ENCODE measurements around the gene UBL4B. TPM values are rescaled to one million over a fixed set of nuclear protein-coding genes. Genes with fewer than 3 reads are reported as not detected.

UBL4B gene
- total RNA-seq, 1 experiment from 2014 or later: not detected

- POLR2A ChIA-PET: no interaction called here
- no peaks in the 10 kb centered on the region for H3K36me3 Mint-ChIP-seq (ENCODE audit: insufficient read depth, unreplicated experiment)
- no peak for DNase-seq (ENCODE audit: unreplicated experiment)
- TF ChIP-seq CTCF (IDR thresholded peaks at IDR 0.05; ENCODE audit: unreplicated experiment): no peak
- no peaks in the 10 kb centered on the region for H3K9me3 Mint-ChIP-seq (ENCODE audit: unreplicated experiment)
- peaks cover 40% of the 10 kb centered on the region for H3K27me3 Mint-ChIP-seq (ENCODE audit: insufficient read depth, unreplicated experiment)
- no peaks in the 10 kb centered on the region for H3K4me1 Mint-ChIP-seq (ENCODE audit: insufficient read depth, unreplicated experiment)
- no peak overlapping the region for H3K4me3 Mint-ChIP-seq (ENCODE audit: unreplicated experiment)
- intact Hi-C loops (cut with micrococcal nuclease): no loop called here
- H3K27ac Mint-ChIP-seq (ENCODE audit: low read depth, unreplicated experiment): no peak overlapping the region
- CTCF ChIA-PET: interaction anchor here (1.3 to 6.4 kb wide), 7 partner anchors 8 to 406 kb away, joined by 5 to 167 read pairs (median 8); no protein-coding TSS in a partner anchor
- no TSS peak for BruUV-seq (replicated peaks)
Observed at GRCh38 chr1:110089561-110090275, 22.5 kb upstream of the UBL4B start.

- intact Hi-C loops (cut with micrococcal nuclease): no loop called here
- Mint-ChIP-seq H3K4me1 (ENCODE audit: insufficient read depth, unreplicated experiment) (no peaks in the 10 kb centered on the region), H3K27ac (ENCODE audit: low read depth, unreplicated experiment) (no peak overlapping the region), H3K36me3 (ENCODE audit: insufficient read depth, unreplicated experiment) (no peaks in the 10 kb centered on the region), H3K9me3 (ENCODE audit: unreplicated experiment) (no peaks in the 10 kb centered on the region), H3K27me3 (ENCODE audit: insufficient read depth, unreplicated experiment) (peaks cover 24% of the 10 kb centered on the region), H3K4me3 (ENCODE audit: unreplicated experiment) (no peak overlapping the region)
- CTCF ChIA-PET: interaction anchor here (0.5 to 6.4 kb wide), 10 partner anchors 10 to 404 kb away, joined by 3 to 167 read pairs (median 6); no protein-coding TSS in a partner anchor
- POLR2A ChIA-PET: no interaction called here
- no TSS peak for BruUV-seq (replicated peaks)
- no peak for DNase-seq (ENCODE audit: unreplicated experiment)
- no peak for TF ChIP-seq CTCF (IDR thresholded peaks at IDR 0.05; ENCODE audit: unreplicated experiment)
Observed at GRCh38 chr1:110091381-110091780, 20.9 kb upstream of the UBL4B start.

- H3K36me3 Mint-ChIP-seq (ENCODE audit: insufficient read depth, unreplicated experiment): no peaks in the 10 kb centered on the region
Observed at GRCh38 chr1:110091791-110092190, 20.5 kb upstream of the UBL4B start.

More at GRCh38 chr1:110091791-110092190, 20.5 kb upstream of the UBL4B start:
- ChIA-PET POLR2A (no interaction called here), CTCF (interaction anchor here (0.6 to 6.4 kb wide), 11 partner anchors 10 to 576 kb away, joined by 3 to 167 read pairs (median 4); no protein-coding TSS in a partner anchor)
- intact Hi-C loops (cut with micrococcal nuclease): no loop called here
- Mint-ChIP-seq H3K4me1 (ENCODE audit: insufficient read depth, unreplicated experiment) (no peaks in the 10 kb centered on the region), H3K4me3 (ENCODE audit: unreplicated experiment) (no peak overlapping the region), H3K27ac (ENCODE audit: low read depth, unreplicated experiment) (no peak overlapping the region), H3K27me3 (ENCODE audit: insufficient read depth, unreplicated experiment) (peaks cover 20% of the 10 kb centered on the region), H3K9me3 (ENCODE audit: unreplicated experiment) (no peaks in the 10 kb centered on the region)
- TF ChIP-seq CTCF (IDR thresholded peaks at IDR 0.05; ENCODE audit: unreplicated experiment): no peak
- DNase-seq (ENCODE audit: unreplicated experiment): no peak
- no TSS peak for BruUV-seq (replicated peaks)

All from MCF 10A (cell line).